HG03342 (cell line): ENCODE measurements around the gene SH3D21.

Experiments used
- ATAC-seq: cut with Tn5 transposase; IDR thresholded peaks from one replicate; pipeline ENCODE4 v1.9.1; 2021; ENCODE audit warnings: mild to moderate bottlenecking, moderate library complexity; ENCODE audit not compliant: unreplicated experiment

The SH3D21 gene

GRCh38 chr1:36355811-36356210 is 49.6 kb downstream of the SH3D21 start:
- ATAC-seq, result no peak

GRCh38 chr1:36358514-36359084 is 52.4 kb downstream of the SH3D21 start:
- no peak for ATAC-seq

DNA sequence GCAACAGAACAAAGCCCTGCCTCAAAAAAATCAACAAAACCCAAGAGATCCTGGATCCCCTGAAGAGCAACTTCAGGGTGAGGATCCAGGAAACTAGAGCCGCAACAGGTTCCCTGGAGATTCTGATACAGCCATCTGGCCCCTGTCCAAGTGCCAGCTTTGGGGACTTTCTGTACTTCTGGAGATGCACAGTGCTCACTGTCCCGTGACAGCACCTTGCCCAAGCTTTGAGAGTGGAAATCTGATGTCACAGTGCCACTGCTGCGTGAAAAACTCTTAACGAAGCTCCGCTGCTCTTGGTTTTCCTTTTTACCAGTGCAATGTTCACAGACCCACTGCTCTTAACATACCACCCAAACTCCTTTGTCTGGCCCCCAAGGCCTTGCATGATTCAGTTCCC is 53.2 kb downstream of the SH3D21 start:
- ATAC-seq, result no peak

- ATAC-seq, result no peak
Measured at GRCh38 chr1:36359911-36360550, 53.9 kb downstream of the SH3D21 start.

DNA sequence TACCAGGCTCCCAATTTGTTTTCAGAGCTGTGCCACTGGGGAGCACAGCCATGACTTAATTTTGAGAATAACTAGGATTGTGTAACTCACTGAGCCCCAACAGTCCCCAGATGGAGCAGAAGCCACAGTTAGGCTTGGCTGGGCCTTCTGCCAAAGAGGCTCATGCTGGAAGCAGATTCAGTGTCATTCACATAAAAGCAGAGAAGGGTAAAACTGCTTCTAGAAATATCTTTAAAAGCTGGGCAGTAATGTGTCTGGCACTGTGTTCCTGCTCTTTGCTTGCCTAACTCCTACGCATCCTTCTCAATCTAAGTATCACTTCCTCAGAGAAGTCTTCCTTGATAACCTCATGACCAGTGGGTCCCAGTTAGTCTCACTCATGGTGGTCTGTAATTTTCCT is 59.2 kb downstream of the SH3D21 start:
- no peak for ATAC-seq

GRCh38 chr1:36366091-36366661 is 60.0 kb downstream of the SH3D21 start:
- ATAC-seq, result no peak

- ATAC-seq, result no peak
Measured at GRCh38 chr1:36367066-36367465, 60.9 kb downstream of the SH3D21 start.

GRCh38 chr1:36367798-36368197 is 61.6 kb downstream of the SH3D21 start:
- no peak for ATAC-seq

DNA sequence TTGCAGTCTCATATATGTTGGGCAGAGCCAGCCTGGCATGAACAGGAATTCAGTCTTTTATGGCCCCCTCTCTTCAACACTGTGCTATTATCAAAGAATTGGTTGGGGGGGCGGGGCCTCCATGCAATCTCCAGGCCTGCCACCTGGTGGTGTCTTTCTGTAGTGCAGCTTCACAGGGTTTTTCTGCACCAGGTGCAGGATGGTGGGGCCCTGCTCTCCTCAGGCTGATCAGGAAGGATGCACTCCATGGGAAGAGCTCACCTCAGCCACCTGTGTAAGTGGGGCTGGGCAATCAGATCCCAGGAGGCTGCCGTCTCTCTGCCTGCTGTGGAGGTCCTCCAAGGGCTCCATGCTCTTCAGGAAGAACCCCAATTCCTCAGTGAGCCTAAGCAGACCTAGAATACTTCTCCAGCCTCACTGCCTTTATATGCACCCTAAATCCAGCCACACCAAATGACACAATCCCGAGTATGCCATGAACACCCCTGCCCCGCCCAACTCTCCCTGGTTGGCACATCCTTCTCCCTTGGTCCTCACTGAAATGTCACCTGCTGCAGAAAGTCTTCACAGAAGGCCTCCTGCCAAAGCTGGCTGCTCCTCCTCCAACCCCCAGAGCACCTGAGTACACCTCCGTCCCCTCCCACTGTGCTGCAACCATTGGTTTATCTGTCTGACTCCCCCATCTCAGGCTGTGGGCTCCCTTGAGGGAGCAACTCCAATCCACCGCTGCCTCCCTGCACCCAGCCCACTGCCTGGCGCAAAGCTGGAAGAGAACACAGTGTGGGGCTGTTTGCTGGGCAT is 63.1 kb downstream of the SH3D21 start:
- no peak for ATAC-seq
